ENCODE data around the gene LRP8. TPM values are rescaled to one million over a fixed set of nuclear protein-coding genes. Genes with fewer than 3 reads are reported as not detected.

The LRP8 gene
- polyA plus RNA-seq, 1 of the 3 experiments (the other 2 are of a cell fraction), result 19.9 TPM

GRCh38 chr1:53376041-53376461 is 48.2 kb upstream of the LRP8 start:
- Histone ChIP-seq H3K4me3 (ENCODE audit: low read depth in 2 of 2, low read length in 1 of 2) (no peak overlapping the region), H3K36me3 (replicated peaks in 1 of 2; ENCODE audit: control insufficient read depth in 1 of 2, insufficient read depth in 2 of 2, low read length in 1 of 2) (no peaks in the 10 kb centered on the region), H3K4me1 (ENCODE audit: control insufficient read depth in 1 of 2, insufficient read depth in 2 of 2, low read depth in 1 of 2, low read length in 1 of 2) (peaks cover 0 to 13% of the 10 kb centered on the region in 2 experiments; a peak in 1 of 4 replicates), H3K27me3 (ENCODE audit: insufficient read depth) (no peaks in the 10 kb centered on the region), H3K9me2 (no peaks in the 10 kb centered on the region), H3K4me2 (no peak overlapping the region), H3K27ac (ENCODE audit: low read depth in 2 of 2, low read length in 1 of 2) (no peak overlapping the region), H3F3A (replicated peaks; ENCODE audit: insufficient read depth) (no peaks in the 10 kb centered on the region), H3K79me2 (ENCODE audit: insufficient read depth) (no peaks in the 10 kb centered on the region), H4K20me1 (ENCODE audit: insufficient read depth) (no peaks in the 10 kb centered on the region), H2AFZ (ENCODE audit: low read depth) (no peak overlapping the region), H3K9me3 (no peaks in the 10 kb centered on the region), H3K9ac (no peak overlapping the region)
- ChIA-PET CTCF (interaction anchor here (0.7 to 4.8 kb wide), 4 partner anchors 17 to 147 kb away, joined by 3 to 39 read pairs (median 4); no protein-coding TSS in a partner anchor), POLR2A (no interaction called here)
- WGBS (ENCODE audit: low lambda C conversion rate), result 66% methylated on average over 4 of the region's 14 CpGs
- peak; percentile 56 for DNase-seq
- TF ChIP-seq RFX5 (IDR thresholded peaks at IDR 0.05; ENCODE audit: low read length), result no peak
- TF ChIP-seq ZBTB33 (IDR thresholded peaks at IDR 0.05; ENCODE audit: borderline replicate concordance, low read depth), result no peak

GRCh38 chr1:53375440-53375839 is 47.6 kb upstream of the LRP8 start:
- Histone ChIP-seq H3K79me2 (ENCODE audit: insufficient read depth) (no peaks in the 10 kb centered on the region), H2AFZ (ENCODE audit: low read depth) (no peak overlapping the region), H3K4me1 (ENCODE audit: control insufficient read depth in 1 of 2, insufficient read depth in 2 of 2, low read depth in 1 of 2, low read length in 1 of 2) (peaks cover 0 to 19% of the 10 kb centered on the region in 2 experiments; a peak in 1 of 4 replicates), H3F3A (replicated peaks; ENCODE audit: insufficient read depth) (no peaks in the 10 kb centered on the region), H3K9me2 (no peaks in the 10 kb centered on the region), H3K27me3 (ENCODE audit: insufficient read depth) (no peaks in the 10 kb centered on the region), H3K4me3 (ENCODE audit: low read depth in 2 of 2, low read length in 1 of 2) (no peak overlapping the region), H3K9me3 (no peaks in the 10 kb centered on the region), H3K4me2 (no peak overlapping the region), H3K9ac (no peak overlapping the region), H4K20me1 (ENCODE audit: insufficient read depth) (no peaks in the 10 kb centered on the region), H3K27ac (ENCODE audit: low read depth in 2 of 2, low read length in 1 of 2) (no peak overlapping the region), H3K36me3 (replicated peaks in 1 of 2; ENCODE audit: control insufficient read depth in 1 of 2, insufficient read depth in 2 of 2, low read length in 1 of 2) (no peaks in the 10 kb centered on the region)
- 93% methylated on average over 13 of the region's 13 CpGs for WGBS (ENCODE audit: low lambda C conversion rate)
- DNase-seq, result no peak
- TF ChIP-seq CHD2 (IDR thresholded peaks at IDR 0.05; ENCODE audit: low read length, partially characterized antibody) (no peak), EP300 (IDR thresholded peaks at IDR 0.05; ENCODE audit: borderline replicate concordance in 1 of 2, low read depth in 1 of 2, low read length in 1 of 2) (no peak), TAF1 (IDR thresholded peaks at IDR 0.05; ENCODE audit: borderline replicate concordance, low read depth, low read length) (no peak), FOSL2 (IDR thresholded peaks at IDR 0.05; ENCODE audit: borderline replicate concordance, low read depth) (no peak), GABPA (IDR thresholded peaks at IDR 0.05; ENCODE audit: low read depth) (no peak), FOXJ3 (CRISPR knock-in tag; IDR thresholded peaks at IDR 0.05) (no peak), MEF2A (IDR thresholded peaks at IDR 0.05; ENCODE audit: borderline replicate concordance, low read depth) (no peak), IRF3 (IDR thresholded peaks at IDR 0.05; ENCODE audit: low read depth, low read length) (no peak), MXI1 (IDR thresholded peaks at IDR 0.05; ENCODE audit: low read depth, low read length) (no peak)
- ChIA-PET POLR2A (no interaction called here), CTCF (interaction anchor here (1.1 to 4.8 kb wide), 4 partner anchors 18 to 98 kb away, joined by 4 to 39 read pairs (median 8); no protein-coding TSS in a partner anchor)

Measured in SK-N-SH (cell line).